Heart left ventricle (tissue), 13 donors: ENCODE results near the gene ELAVL2.

Source experiments
- POLR2A ChIP-seq, 2 donors: fragments of 450-650 bp; IDR thresholded peaks; one replicate each; pipeline ENCODE4 v1.6.1; 2017; ENCODE audit warnings: antibody characterized with exemption in 2 of 2, mild to moderate bottlenecking in 2 of 2, moderate library complexity in 2 of 2
- TF ChIP-seq, protein P1 (sequence below), 12 donors: fragments of 200-600 bp; sonication (generic) in 4 of 12; IDR thresholded peaks; one replicate each; pipeline versions ENCODE4 v1.5.0 to v1.8.0; 2018 to 2022; ENCODE audit warnings: antibody characterized with exemption in 12 of 12, mild to moderate bottlenecking in 5 of 12
- donor health status: ischemic (EF 13 %, LVEDD 7.1; RV severe dilation, severe dysfunction).
- donor health status: DM: no; HTN: yes; CAD: no.
- donor health status: DM: no; HTN: no; CAD: no.
- donor health status: ischemic (EF 25% LVEDD 6.9; RV normal size, moderate dysfunction).
- donor health status: ischemic (EF 25% LVEDD 5.7; RV mildly dilated, moderate dysfunction).
- donor health status: ischemic (EF 35%, LVEDD 5.7; RV mildly dilated, moderate dysfunction).
- donor health status: nonischemic (EF 11% LVEDD 7.7; RV severe dilation, severe dysfunction).
- donor health status: DM: yes; HTN: yes; CAD: no.
- donor health status: PGD.
- donor health status: ischemic (EF 29% LVEDD 5.4; RV normal size, mild dysfunction).
- donor health status: nonischemic (EF 23%, LVEDD 6.1; RV moderate dilation, normal function).

DNA sequence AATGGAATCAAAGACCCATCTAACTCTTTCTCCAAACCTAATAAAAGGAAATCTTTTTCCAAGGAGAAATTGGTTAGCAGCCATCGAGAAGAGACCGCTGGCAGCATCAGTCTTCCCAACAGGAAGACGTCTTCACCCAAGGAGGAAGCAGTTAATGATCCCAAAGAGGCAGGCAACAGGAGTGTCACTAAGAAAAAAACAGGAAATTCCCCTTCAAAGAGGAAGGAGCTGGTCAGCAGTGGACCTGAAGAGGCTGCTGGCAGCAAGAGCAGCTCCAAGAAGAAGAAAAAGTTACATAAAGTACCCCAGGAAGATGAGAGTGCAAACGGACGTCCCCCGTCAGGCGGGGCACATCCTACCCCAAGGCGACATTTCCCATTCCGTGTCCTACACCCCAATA, 143.7 kb downstream of the ELAVL2 start:
- TF ChIP-seq, protein P1, sequence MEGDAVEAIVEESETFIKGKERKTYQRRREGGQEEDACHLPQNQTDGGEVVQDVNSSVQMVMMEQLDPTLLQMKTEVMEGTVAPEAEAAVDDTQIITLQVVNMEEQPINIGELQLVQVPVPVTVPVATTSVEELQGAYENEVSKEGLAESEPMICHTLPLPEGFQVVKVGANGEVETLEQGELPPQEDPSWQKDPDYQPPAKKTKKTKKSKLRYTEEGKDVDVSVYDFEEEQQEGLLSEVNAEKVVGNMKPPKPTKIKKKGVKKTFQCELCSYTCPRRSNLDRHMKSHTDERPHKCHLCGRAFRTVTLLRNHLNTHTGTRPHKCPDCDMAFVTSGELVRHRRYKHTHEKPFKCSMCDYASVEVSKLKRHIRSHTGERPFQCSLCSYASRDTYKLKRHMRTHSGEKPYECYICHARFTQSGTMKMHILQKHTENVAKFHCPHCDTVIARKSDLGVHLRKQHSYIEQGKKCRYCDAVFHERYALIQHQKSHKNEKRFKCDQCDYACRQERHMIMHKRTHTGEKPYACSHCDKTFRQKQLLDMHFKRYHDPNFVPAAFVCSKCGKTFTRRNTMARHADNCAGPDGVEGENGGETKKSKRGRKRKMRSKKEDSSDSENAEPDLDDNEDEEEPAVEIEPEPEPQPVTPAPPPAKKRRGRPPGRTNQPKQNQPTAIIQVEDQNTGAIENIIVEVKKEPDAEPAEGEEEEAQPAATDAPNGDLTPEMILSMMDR (IDR thresholded peaks at IDR 0.05): no peak
- no peak for TF ChIP-seq POLR2A (IDR thresholded peaks at IDR 0.05)
